SW 1271 (cell line): ENCODE measurements around the gene DUSP7.

Experiments
- DNase-seq, 2 experiments: peaks; one replicate each; lab custom pipeline; 2025; lab: John Stamatoyannopoulos, UW

Gene DUSP7, protein sequence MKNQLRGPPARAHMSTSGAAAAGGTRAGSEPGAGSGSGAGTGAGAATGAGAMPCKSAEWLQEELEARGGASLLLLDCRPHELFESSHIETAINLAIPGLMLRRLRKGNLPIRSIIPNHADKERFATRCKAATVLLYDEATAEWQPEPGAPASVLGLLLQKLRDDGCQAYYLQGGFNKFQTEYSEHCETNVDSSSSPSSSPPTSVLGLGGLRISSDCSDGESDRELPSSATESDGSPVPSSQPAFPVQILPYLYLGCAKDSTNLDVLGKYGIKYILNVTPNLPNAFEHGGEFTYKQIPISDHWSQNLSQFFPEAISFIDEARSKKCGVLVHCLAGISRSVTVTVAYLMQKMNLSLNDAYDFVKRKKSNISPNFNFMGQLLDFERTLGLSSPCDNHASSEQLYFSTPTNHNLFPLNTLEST

DNA sequence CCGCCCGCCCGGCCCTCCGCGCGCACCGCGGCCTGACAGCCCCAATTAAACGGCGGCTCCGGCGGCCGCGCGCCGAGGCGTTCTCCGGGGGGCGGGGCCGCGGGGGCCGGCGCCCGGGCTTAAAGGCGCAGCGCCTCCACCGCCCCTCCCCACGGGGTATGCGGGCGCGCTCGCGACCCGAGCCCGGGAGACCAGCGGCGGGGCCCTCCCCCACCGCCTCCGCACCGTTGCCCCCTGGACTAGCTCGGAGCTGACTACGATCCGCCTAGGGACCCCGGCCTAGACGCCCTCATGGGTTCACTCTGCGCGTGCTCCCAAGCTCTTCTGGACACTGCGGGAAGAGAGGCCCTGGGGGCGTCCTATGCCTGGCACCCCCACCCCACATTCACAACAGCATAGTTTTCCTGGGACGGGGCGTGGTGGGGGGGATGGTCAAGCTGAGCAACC is at the start of gene DUSP7:
Gene DUSP7, minus strand, starts transcription at position 51 of the 447 bp plus-strand sequence. CDS start 205 bp downstream, outside the sequence.
- peak in 1 of 2 experiments; percentile 29 for DNase-seq

DNA sequence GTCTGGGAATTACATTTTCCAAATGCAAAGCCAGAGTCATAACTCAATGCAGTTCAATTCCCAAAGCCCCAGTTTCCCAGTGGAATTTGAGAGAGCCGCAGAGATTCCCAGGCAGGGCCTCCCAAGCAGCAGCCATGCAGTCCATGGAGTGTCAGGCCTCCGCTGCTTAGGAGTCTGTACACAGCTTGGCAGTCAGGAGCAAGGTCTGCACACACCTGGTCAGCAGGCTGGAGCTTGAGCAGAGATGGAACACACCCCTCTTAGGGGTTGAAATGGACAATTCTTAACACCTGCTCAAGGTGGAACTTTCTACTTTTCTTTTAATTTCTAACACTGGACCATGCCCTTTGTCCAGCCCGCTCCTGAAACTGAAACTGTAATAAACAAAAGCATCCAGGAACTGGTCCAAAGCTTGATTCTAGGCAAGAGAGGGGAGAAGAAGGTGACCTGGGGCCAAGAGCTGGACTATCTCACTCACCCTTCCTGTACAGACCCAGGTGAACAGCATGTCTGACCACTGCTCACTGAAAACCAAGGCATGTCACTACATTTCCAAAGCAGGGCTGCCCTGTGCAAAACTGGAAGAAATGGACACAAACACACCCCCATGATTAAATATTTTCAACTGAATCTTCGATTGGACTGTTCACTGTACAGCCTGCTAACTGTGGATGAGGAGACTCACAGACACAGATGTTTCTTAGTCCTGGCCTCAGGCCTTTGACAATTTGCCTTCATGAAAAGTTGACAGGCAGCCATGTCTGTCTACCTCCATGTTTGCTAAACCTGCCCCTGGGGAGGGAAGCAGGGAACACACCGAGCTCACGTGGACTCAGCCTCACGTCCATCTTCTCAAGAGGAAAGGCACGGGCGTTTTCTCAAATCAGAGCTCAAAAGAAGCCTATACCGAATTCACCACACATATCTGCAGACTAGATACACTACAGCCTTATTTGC is 48.6 kb upstream of the DUSP7 start:
- DNase-seq = no peak

DNA sequence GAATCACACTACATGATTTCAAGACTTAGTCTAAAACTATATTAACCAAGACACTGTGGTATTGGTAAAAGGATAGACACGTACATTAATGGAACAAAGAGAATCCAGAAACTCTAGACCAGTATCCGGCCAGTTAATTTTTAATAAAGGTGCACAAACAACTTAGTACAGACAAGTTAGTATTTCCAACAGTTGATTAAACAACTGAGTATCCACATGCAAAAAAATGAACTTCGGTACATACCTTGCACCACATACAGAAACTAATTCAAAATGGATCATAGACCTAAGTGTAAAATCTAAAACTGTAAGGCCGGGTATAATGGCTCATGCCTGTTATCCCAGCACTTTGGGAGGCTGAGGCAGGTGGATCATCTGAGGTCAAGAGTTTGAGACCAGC is 46.6 kb upstream of the DUSP7 start:
- DNase-seq = no peak

DNA sequence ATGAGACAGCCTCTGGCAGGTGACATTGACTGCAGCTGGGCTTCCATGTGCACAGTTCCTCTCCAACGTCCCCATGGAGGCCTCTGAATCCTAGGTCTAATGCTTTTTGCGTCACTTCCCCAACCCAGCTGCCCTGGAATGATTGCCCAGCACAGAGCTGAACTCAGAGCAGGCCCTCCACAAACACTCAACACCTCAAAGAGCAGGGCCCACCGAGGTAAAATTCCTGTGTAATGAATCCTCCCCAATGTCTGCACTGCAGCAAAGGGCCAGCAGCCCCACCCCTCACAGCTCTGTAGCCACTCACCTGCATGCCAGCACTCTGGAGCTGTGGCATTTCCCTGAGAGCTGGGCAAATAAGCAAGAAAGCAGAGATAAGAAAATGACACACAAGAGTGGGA is 42.6 kb upstream of the DUSP7 start:
- DNase-seq = no peak

DNA sequence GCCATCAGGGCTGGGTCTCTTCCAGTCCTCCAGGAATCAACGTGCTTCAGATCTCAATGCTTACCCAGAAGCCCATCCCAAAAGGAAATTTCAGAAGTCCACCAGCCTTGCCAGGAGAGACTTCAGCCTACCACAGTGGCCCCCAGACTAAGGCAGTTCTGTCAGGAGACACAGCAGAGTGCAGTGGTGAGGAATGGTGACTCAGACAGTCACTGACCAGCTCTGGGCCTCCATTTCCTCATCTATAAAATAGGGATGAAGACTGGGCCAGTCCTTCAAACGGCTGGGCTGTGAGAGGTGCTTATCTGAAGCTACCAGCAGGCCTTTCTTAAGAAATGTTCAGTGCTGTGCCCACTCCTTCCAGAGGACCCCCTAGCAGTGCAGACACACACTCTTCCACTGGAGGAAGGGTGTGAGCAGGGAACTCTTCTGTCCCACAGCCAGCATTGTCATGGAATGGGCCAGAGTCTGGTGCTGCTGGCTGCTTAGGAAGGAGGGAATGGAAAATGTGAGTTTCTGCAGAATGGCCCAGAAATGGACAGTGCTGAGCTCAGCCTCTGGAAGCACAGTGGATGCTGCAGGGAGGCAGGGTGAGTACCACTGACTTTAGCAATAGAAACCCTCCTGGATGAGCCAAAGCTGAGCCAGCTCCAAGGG is 41.6 kb upstream of the DUSP7 start:
- DNase-seq = no peak

DNA sequence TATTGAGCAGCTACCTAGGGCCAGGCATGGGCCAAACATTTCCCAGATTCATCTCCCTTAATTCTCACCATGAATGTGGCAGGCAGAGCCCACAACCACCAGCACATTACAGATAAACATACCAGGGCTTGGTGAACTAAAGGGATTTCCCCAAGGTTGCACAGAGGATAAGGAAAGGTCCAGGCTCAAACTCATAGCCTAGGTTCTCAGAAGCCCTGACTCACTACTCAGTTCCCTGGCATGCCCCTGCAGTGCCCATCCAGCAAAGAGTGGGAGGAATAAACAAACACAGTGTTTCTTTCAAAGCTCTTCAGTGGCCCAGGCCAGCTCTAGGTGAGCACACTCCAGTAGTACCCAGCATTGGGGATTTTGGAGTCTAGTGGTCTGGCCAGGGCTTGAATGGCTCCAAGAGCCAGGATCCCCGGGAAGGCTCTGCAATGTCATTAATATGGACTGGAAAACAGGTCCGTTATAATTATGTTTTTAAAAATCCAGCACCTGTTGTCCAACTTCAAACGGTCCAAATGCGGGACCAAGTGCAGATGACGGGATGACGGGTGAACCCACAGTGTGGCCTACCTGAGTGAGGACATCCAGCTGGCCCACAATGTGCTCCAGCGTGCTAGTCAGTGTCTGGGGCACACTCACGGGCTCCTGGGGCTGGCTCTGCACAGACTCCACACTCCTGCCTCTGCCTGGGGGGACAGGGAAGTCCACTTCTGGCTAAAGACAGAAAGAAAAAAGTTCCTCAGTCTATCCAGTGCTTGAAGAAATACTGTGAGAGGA is 39.8 kb upstream of the DUSP7 start:
- no peak for DNase-seq

DNA sequence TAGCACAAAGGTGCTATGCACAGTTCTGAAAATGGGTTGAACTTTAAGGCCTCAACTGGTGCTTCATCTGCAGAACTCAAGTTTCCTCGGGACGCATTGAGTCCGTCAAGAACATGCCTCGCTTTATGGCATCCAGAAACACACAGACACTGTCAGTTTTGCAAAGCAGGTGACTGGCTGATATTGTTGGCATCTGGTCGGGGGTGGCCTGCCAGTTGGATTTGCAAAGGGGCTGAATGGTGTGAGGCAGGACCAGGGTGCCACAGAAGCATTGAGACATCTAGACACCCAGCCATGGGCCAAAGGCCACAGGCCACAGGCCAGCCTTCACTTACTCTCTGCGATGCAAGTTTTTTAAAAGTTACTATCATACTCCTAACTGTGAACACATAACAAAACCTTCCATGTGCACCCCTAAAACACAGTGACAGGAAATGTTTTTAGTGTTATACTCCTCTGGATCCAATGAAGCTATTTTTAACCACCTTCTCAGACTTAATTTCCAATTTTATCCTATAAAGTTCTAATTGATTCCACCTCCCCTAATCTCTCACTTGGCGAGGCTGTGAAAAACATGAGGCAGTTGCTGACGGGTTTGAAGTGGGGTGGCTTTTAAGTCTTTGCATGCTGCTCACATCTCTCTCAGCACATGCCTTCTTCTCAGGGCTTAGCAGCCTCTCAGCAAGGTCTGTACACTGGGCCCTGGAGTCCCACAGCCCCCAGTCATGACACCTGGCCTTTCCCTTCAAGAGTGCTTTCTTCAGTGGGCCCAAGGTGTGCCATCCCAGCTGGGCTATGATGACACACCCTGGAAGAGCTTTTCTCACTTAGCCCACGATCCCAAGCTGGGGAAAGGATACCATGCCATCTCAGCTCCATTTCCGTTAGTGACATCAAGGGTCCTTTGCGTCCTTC is 38.5 kb upstream of the DUSP7 start:
- DNase-seq = no peak

DNA sequence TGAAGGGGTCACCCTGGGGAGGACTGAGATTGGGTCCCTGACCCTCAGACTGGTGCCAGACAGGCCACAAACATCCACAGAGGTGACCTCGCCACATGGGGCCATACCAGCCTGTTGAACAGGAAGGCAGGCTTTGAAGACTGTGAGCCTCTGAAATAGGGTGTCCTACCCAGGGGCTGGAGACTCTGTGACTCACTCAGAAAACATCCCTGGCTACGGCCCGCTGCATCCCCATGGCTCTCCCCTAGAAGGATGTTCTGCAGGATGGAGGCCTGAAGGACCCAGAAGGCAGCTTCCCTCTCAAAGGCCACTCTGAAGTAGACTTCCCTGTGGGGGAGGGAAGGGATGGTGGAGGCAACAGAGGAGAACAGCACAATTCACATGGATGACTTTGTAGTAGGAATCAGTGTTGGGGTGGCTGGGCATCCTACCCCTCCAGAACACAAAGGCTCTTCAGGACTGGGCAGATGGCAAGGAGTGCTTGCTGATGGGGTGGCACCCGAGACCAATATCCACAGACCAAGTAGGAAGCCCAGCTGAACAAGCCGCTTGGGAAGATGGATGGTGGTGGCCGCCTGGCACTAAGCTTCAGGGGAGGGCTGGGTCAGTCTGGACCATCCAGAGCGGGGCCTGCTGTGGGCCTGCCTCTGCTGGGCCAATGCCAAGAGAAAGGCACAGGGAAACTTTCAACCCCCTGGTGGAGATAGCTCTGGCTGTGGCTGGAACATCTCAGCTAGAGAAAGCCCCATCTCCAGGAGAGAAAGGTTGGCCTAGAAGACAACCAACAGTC is 37.6 kb upstream of the DUSP7 start:
- DNase-seq = no peak

DNA sequence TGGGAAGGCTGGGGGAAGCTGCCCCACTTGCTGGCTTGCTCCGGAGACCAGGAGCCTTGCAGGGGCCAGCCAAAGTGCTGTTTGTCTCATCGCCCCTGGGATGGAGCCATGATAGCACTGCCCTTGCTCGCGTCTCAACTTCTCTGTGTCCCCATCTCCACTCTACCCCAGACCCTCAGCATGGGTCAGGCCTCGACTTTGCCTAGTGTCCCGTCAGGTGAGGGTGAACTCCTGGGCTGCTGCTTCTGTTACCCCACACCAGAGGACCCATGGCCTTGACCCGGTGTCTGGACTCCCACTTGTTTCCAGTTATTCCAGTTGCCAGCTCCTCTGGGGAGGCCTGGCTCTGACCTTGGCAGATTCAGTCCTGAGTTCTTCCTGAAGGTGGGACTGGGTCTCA is 36.5 kb upstream of the DUSP7 start:
- DNase-seq = no peak

DNA sequence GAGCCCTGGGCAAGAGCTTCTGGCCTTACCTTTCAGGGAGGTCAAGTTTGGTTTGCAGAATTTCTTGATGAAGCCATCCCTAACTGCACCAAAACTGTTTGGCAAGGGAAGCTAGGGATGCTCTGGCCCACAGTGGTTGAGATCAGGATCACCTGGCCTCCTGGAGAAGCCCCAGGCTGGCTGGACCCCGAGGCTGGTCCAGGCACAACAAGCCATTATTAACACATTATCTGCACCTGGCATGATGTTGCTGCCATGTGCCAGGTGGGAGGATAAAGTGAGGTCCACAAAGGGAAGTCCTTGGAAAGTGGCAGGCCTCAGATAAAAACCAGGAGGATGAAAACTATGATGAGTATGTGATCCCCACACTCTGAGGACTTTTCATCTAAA is 35.9 kb upstream of the DUSP7 start:
- DNase-seq = no peak

DNA sequence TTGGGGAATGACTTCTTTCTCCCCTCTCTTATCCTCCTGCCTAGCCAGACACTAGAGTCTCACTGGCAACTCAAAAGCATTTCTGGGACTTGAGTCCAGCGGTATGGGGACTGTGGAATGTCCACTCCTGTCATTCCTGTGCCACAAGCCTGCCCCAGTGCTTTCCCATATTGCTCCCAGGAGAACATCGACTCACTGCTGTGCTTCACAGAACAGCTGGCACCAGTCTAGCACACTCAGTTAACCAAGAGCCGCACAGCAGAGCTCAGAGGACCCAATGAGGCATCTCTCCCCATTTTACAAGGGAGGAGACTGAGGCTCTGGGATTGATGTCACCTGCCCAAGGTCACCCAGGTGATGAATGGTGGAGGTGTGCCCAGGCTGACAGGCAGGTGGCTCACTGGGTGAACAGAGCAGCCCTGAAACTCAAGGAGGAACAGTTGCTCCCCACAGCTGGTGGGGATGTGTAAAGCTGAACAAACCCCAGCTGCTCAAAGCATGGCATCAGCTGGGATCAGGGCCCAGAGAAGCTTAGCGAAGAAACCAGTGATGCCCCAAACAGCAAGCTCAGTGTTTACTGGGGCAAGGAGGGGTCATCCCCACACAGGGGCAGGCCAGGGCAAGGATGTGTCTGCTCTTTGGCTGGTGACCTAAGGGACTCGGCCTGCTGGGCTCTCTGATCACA is 35.4 kb upstream of the DUSP7 start:
- DNase-seq = no peak

DNA sequence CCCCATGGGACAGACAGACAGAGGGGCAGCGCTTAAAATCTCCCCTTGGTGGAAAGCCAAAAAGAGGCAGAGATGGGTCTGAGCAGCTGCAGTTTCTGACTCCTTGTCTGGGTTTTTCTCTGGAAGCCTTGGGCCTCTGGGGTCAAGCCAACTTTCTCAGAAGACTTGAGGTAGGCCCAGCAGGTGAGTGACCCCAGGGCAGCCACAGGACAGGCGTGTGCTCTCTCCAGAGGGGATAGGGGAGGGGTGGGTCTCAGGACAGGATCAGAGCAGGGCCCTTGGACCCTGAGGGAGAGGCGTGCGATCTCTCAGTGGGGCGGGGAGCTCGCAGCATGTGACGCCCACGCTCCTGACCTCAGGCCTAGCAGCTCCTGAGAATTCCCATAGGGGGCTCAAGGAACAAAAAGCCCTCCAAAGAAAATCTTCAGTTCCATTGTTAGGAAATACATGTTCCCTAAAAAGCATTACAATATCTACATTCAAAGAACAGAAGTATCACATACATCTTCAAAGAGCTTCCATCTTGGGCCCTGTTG is 34.6 kb upstream of the DUSP7 start:
- DNase-seq = no peak

DNA sequence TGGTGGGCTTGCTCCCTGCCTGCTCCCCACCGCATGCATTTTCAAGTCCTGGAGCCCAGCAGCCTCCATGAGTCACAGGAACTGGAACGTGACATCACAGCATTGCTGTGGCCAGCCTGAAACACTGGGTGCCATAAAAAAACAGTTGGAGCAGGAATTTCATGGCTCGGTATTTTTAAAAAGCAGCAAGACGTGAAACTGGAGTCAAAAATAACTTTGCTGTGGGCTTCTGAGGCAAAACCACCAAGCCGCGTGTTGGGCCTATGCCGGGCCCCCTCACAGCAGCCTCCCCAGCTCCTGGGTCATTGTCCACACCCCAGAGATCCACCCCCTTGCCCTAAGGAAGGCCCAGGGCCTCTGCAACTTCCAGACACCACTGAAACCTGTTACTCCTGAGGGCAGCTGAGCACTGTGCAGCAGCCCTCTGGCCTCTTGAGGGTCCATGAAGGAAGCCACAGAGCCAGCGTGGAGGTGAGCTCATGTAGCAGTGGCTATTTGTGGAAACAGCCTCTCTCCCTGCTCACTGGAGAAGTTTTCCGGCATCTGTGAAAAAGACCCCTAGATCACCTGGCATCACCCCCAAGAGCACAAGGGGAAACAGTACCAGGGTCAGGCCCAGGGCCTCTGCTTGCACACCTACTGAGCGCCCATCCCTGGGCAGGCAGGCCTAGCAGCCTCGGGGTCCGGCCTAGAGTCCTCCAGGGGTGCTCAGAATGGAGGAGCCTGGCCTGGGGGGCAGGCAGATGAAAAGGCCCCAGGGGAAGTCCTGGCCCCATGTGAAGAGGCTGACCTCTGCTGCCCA is 34.0 kb upstream of the DUSP7 start:
- peak in 1 of 2 experiments; percentile 2 for DNase-seq

DNA sequence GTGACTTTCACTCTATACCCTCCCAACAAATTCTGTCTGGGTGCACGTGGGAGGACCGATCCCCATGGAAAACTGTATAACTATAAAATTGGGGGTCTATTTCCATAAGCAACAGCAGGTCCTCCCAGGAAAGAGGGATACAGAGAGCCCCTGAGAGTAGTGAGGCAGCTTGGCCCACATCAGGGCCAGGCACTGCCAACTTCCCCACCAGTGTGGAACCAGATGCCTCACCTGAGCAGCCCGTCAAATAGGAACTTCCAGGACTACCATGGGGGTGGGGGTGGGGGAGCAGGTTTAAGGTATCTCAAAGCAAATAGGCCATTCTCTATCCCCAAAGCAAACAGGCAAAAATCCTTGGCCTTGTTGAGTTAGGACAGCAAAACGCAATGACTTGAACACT is 33.3 kb upstream of the DUSP7 start:
- DNase-seq = no peak

DNA sequence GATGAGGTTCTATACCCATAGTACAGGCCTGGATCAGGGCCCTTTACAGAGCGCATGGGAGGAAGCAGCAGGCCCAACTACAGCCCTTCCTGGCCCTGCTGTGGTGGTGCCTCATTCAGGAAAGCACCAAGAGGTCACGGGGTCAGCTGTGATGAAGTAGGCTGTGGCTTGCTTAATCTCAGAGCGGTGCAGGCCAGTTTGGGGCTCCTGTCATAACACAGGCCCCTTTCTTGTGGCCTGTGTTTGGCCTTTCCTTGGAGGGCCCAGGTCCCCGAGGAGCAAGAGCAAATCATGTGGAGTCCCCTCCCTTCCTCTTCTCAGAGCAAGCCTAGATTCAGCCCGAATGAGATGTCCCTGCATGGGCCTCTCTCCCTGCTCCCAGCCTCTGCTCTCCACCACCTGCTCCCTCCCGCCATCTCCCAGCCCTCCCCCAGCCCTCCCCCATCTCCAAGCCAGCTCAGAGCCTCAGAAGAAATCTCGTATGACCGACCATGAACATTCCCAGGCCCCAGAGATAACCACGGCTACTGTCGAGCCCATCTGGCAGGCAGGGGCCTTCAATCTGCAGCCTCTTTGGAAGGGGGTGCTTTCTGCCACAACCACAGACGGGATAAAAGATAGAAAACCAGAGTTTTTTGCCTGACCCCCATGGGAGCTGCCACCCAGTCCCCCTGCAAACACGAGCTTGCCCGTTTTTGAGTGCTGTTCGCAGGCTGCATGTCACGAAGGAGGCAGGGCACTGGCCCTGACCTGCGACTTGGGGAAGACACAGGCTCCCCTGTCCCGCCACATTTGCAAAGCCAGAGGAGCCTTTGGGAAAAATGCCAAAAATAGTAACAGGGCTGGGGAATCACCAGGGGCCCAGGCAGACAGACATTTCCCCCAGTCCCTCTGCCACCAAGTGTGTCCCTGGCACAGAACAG is 32.3 kb upstream of the DUSP7 start:
- no peak for DNase-seq

DNA sequence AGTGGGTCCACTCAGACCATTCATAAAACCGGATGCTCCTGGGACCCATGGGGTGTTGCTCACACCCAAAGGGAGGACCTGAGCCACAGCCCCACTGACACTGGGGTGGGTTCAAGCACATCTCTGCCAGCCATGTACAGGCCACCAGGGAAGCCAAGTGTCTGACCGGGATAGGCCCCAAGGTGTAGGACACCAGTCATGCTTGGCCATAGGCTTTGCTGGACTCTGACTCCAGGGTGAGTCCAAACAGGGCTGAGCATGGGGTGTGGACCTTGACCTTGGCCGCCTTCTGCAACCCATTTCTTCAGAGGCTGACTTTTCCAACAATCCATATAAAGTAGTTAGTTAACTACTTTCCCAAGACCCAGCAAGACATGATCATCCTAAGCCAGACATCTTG is 31.4 kb upstream of the DUSP7 start:
- no peak for DNase-seq
